ENCODE data around the gene DSG4.
A peak's percentile ranks its signal among the peaks of the same experiment; 100 is the strongest.

DSG4 gene

DNA sequence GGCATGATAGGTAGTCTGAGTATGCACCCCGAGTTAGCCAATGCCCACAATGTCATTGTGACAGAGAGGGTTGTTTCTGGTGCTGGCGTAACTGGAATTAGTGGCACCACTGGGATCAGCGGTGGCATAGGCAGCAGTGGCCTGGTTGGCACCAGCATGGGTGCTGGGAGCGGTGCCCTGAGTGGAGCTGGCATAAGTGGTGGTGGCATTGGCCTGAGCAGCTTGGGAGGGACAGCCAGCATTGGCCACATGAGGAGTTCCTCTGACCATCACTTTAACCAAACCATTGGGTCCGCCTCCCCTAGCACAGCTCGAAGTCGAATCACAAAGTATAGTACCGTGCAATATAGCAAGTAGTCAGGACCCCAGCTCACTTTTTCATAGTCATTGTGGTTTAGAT lies 21.6 kb upstream of the DSG4 start:
- H3K4me1 ChIP-seq (ENCODE audit: control insufficient read depth in 2 of 2, insufficient read depth in 1 of 2, low read depth in 1 of 2, low read length in 2 of 2), result no peaks in the 10 kb centered on the region
- H3K18ac ChIP-seq (ENCODE audit: low read length), result no peak overlapping the region
- no peak overlapping the region for H3K4me2 ChIP-seq (ENCODE audit: insufficient read depth, low read length, poor library complexity, severe bottlenecking)
- DNase-seq (ENCODE audit: low spot score), result no peak
- no peaks in the 10 kb centered on the region for H3K36me3 ChIP-seq (replicated peaks in 1 of 2; ENCODE audit: control insufficient read depth in 2 of 2, insufficient read depth in 2 of 2, low read length in 2 of 2)
- H3K4me3 ChIP-seq (ENCODE audit: low read length in 2 of 2), result no peak overlapping the region
- no peak overlapping the region for H3K4ac ChIP-seq (ENCODE audit: low read length)
- H3K23ac ChIP-seq (ENCODE audit: low read depth, low read length, poor library complexity), result no peak overlapping the region
- H3K9ac ChIP-seq (ENCODE audit: low read depth, low read length, poor library complexity), result no peak overlapping the region
- no peak overlapping the region for H3K27ac ChIP-seq (replicated peaks; ENCODE audit: low read length)
- WGBS, 2 donors (ENCODE audit: extremely low coverage in 2 of 2, insufficient read length in 2 of 2, insufficient replicate concordance in 1 of 2), result no CpG with 5 or more reads among the region's 8 CpGs
- H2BK5ac ChIP-seq (ENCODE audit: low read length), result no peak overlapping the region
- H2BK120ac ChIP-seq (ENCODE audit: low read depth, low read length), result no peak overlapping the region
- no peak overlapping the region for H2BK15ac ChIP-seq (ENCODE audit: low read length)
- H3K27me3 ChIP-seq (ENCODE audit: control insufficient read depth in 3 of 3, insufficient read depth in 3 of 3, low read depth in 1 of 3, low read length in 3 of 3), result no peaks in the 10 kb centered on the region
- no peak overlapping the region for H4K91ac ChIP-seq (ENCODE audit: low read depth, low read length, poor library complexity)
- no peaks in the 10 kb centered on the region for H3K79me1 ChIP-seq (ENCODE audit: low read depth, low read length)
- no peak overlapping the region for H2AFZ ChIP-seq (ENCODE audit: low read length)
- no peak overlapping the region for H4K8ac ChIP-seq (ENCODE audit: low read depth, low read length)
- H3K14ac ChIP-seq (ENCODE audit: low read length), result no peak overlapping the region
- H2BK12ac ChIP-seq (ENCODE audit: low read length), result no peak overlapping the region
- peaks cover 0 to 5% of the 10 kb centered on the region in 2 donors for H3K9me3 ChIP-seq (replicated peaks in 1 of 2; ENCODE audit: control insufficient read depth in 2 of 2, insufficient read depth in 1 of 2, low read depth in 1 of 2, low read length in 2 of 2)
- H2AK5ac ChIP-seq (ENCODE audit: low read depth, low read length), result no peak overlapping the region

DNA sequence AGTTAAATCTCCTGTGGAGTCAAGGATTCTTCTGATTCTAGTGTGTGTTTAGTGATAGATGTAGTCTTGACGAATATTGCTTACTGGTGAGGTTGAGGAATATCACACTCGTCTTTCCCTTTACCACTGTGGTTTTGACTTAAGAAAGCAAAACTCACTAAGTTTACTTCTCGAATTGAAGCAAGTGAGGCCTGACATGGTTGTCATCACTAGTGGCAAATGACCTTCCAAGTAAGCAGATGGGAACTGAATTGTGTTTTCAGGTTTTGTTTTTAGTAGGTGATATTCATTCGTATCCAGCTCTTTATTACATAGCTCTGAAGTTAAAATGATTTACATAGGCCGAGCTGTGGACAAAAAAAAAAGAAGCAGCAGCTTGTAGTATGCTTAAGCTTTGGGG lies 20.6 kb upstream of the DSG4 start:
- Histone ChIP-seq H3K27me3 (ENCODE audit: control insufficient read depth in 3 of 3, insufficient read depth in 3 of 3, low read depth in 1 of 3, low read length in 3 of 3) (no peaks in the 10 kb centered on the region), H2AFZ (ENCODE audit: low read length) (peak overlapping the region; percentile 24), H3K14ac (ENCODE audit: low read length) (no peak overlapping the region), H2BK15ac (ENCODE audit: low read length) (no peak overlapping the region), H3K4ac (ENCODE audit: low read length) (no peak overlapping the region), H3K4me3 (ENCODE audit: low read length in 2 of 2) (no peak overlapping the region), H2BK12ac (ENCODE audit: low read length) (no peak overlapping the region), H3K4me1 (ENCODE audit: control insufficient read depth in 2 of 2, insufficient read depth in 1 of 2, low read depth in 1 of 2, low read length in 2 of 2) (no peaks in the 10 kb centered on the region), H3K18ac (ENCODE audit: low read length) (no peak overlapping the region), H4K8ac (ENCODE audit: low read depth, low read length) (no peak overlapping the region), H2BK120ac (ENCODE audit: low read depth, low read length) (no peak overlapping the region), H4K91ac (ENCODE audit: low read depth, low read length, poor library complexity) (no peak overlapping the region), H3K79me1 (ENCODE audit: low read depth, low read length) (no peaks in the 10 kb centered on the region), H3K36me3 (replicated peaks in 1 of 2; ENCODE audit: control insufficient read depth in 2 of 2, insufficient read depth in 2 of 2, low read length in 2 of 2) (no peaks in the 10 kb centered on the region), H2AK5ac (ENCODE audit: low read depth, low read length) (no peak overlapping the region), H3K27ac (replicated peaks; ENCODE audit: low read length) (no peak overlapping the region), H3K9me3 (replicated peaks in 1 of 2; ENCODE audit: control insufficient read depth in 2 of 2, insufficient read depth in 1 of 2, low read depth in 1 of 2, low read length in 2 of 2) (peaks cover 0 to 5% of the 10 kb centered on the region in 2 donors), H2BK5ac (ENCODE audit: low read length) (no peak overlapping the region), H3K9ac (ENCODE audit: low read depth, low read length, poor library complexity) (no peak overlapping the region), H3K4me2 (ENCODE audit: insufficient read depth, low read length, poor library complexity, severe bottlenecking) (no peak overlapping the region), H3K23ac (ENCODE audit: low read depth, low read length, poor library complexity) (no peak overlapping the region)
- no CpG with 5 or more reads among the region's 5 CpGs for WGBS, 2 donors (ENCODE audit: extremely low coverage in 2 of 2, insufficient read length in 2 of 2, insufficient replicate concordance in 1 of 2)
- no peak for DNase-seq (ENCODE audit: low spot score)

DNA sequence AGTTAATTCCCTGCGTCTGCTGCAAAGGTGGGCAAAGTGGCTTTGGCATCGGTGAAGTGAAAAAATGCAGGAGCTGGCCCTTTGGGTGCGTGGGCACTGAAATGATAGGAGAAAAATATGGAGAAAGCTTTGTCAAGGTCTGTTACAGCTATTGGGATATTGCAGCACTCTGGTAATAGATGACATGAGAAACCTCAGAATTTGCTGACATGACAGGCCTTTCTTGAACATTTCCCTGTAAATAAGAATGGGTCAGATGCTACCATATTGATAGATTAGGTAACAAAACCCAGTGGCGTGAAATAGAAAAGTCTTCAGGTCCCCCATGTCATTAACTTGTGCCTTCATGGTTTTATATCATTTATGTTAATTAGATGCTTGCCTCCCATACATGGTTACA lies 12.4 kb upstream of the DSG4 start:
- Histone ChIP-seq H3K36me3 (replicated peaks in 1 of 2; ENCODE audit: control insufficient read depth in 2 of 2, insufficient read depth in 2 of 2, low read length in 2 of 2) (no peaks in the 10 kb centered on the region), H3K27ac (replicated peaks; ENCODE audit: low read length) (no peak overlapping the region), H3K4me2 (ENCODE audit: insufficient read depth, low read length, poor library complexity, severe bottlenecking) (no peak overlapping the region), H3K27me3 (ENCODE audit: control insufficient read depth in 3 of 3, insufficient read depth in 3 of 3, low read depth in 1 of 3, low read length in 3 of 3) (no peaks in the 10 kb centered on the region), H3K9me3 (replicated peaks in 1 of 2; ENCODE audit: control insufficient read depth in 2 of 2, insufficient read depth in 1 of 2, low read depth in 1 of 2, low read length in 2 of 2) (no peaks in the 10 kb centered on the region), H4K91ac (ENCODE audit: low read depth, low read length, poor library complexity) (no peak overlapping the region), H3K4me1 (ENCODE audit: control insufficient read depth in 2 of 2, insufficient read depth in 1 of 2, low read depth in 1 of 2, low read length in 2 of 2) (no peaks in the 10 kb centered on the region), H2BK120ac (ENCODE audit: low read depth, low read length) (no peak overlapping the region), H3K9ac (ENCODE audit: low read depth, low read length, poor library complexity) (no peak overlapping the region), H4K8ac (ENCODE audit: low read depth, low read length) (no peak overlapping the region), H3K23ac (ENCODE audit: low read depth, low read length, poor library complexity) (no peak overlapping the region), H3K14ac (ENCODE audit: low read length) (no peak overlapping the region), H3K18ac (ENCODE audit: low read length) (no peak overlapping the region), H2BK5ac (ENCODE audit: low read length) (no peak overlapping the region), H2AK5ac (ENCODE audit: low read depth, low read length) (no peak overlapping the region), H2AFZ (ENCODE audit: low read length) (no peak overlapping the region), H2BK15ac (ENCODE audit: low read length) (no peak overlapping the region), H3K79me1 (ENCODE audit: low read depth, low read length) (no peaks in the 10 kb centered on the region), H3K4me3 (ENCODE audit: low read length in 2 of 2) (no peak overlapping the region), H2BK12ac (ENCODE audit: low read length) (no peak overlapping the region), H3K4ac (ENCODE audit: low read length) (no peak overlapping the region)
- WGBS, 2 donors (ENCODE audit: extremely low coverage in 2 of 2, insufficient read length in 2 of 2, insufficient replicate concordance in 1 of 2), result no CpG with 5 or more reads among the region's 4 CpGs
- no peak for DNase-seq (ENCODE audit: low spot score)

DNA sequence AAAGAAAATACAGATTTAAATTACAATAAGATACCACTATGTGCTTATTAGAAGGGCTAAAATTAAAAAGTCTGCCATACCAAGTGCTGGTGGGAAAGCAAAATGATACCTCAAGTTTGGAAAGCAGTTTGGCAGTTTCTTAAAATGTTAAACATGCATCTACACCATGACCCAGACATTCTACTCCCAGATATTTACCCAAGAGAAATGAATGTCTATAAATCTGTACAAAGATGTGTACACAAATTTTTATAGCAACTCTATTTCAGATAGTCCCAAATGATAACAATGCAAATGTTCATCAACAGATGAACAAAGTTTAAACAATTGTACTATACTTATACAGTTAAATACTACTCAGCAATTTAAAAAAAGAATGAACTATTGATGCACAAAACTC lies 7.1 kb upstream of the DSG4 start:
- Histone ChIP-seq H3K9ac (ENCODE audit: low read depth, low read length, poor library complexity) (no peak overlapping the region), H2BK15ac (ENCODE audit: low read length) (no peak overlapping the region), H2BK5ac (ENCODE audit: low read length) (no peak overlapping the region), H3K4me1 (ENCODE audit: control insufficient read depth in 2 of 2, insufficient read depth in 1 of 2, low read depth in 1 of 2, low read length in 2 of 2) (no peaks in the 10 kb centered on the region), H2AK5ac (ENCODE audit: low read depth, low read length) (no peak overlapping the region), H3K14ac (ENCODE audit: low read length) (no peak overlapping the region), H4K8ac (ENCODE audit: low read depth, low read length) (no peak overlapping the region), H3K4me2 (ENCODE audit: insufficient read depth, low read length, poor library complexity, severe bottlenecking) (no peak overlapping the region), H3K9me3 (replicated peaks in 1 of 2; ENCODE audit: control insufficient read depth in 2 of 2, insufficient read depth in 1 of 2, low read depth in 1 of 2, low read length in 2 of 2) (no peaks in the 10 kb centered on the region), H3K18ac (ENCODE audit: low read length) (no peak overlapping the region), H3K4ac (ENCODE audit: low read length) (no peak overlapping the region), H3K36me3 (replicated peaks in 1 of 2; ENCODE audit: control insufficient read depth in 2 of 2, insufficient read depth in 2 of 2, low read length in 2 of 2) (no peaks in the 10 kb centered on the region), H3K27ac (replicated peaks; ENCODE audit: low read length) (no peak overlapping the region), H3K27me3 (ENCODE audit: control insufficient read depth in 3 of 3, insufficient read depth in 3 of 3, low read depth in 1 of 3, low read length in 3 of 3) (no peaks in the 10 kb centered on the region), H2BK120ac (ENCODE audit: low read depth, low read length) (no peak overlapping the region), H3K23ac (ENCODE audit: low read depth, low read length, poor library complexity) (no peak overlapping the region), H4K91ac (ENCODE audit: low read depth, low read length, poor library complexity) (no peak overlapping the region), H2AFZ (ENCODE audit: low read length) (no peak overlapping the region), H3K79me1 (ENCODE audit: low read depth, low read length) (no peaks in the 10 kb centered on the region), H3K4me3 (ENCODE audit: low read length in 2 of 2) (no peak overlapping the region), H2BK12ac (ENCODE audit: low read length) (no peak overlapping the region)
- no peak for DNase-seq (ENCODE audit: low spot score)

All from neuronal stem cell (in vitro differentiated cells).